Smooth muscle cell (in vitro differentiated cells): ENCODE data around the gene CAMSAP2. TPM values are rescaled to one million over a fixed set of nuclear protein-coding genes. Genes with fewer than 3 reads are reported as not detected.
A peak's percentile ranks its signal among the peaks of the same experiment; 100 is the strongest.

Source experiments
- DNase-seq: peaks from one replicate; lab custom pipeline; 2025; ENCODE audit not compliant: unreplicated experiment; lab: John Stamatoyannopoulos, UW
- H2AFZ ChIP-seq: fragments of 200-600 bp; sonication (generic); 2 replicates; pipeline ENCODE4 v1.6.0; 2016; ENCODE audit warnings: antibody characterized with exemption, low read depth, mild to moderate bottlenecking
- H3F3A ChIP-seq: fragments of 200-600 bp; sonication (generic); 2 replicates; pipeline ENCODE4 v1.6.0; 2017; ENCODE audit warnings: antibody characterized with exemption, low read depth
- H3K27ac ChIP-seq: fragments of 200-600 bp; sonication (generic); 2 replicates; pipeline ENCODE4 v1.5.1; 2016; ENCODE audit warnings: low read depth, mild to moderate bottlenecking
- H3K27me3 ChIP-seq: fragments of 200-600 bp; sonication (generic); 2 replicates; pipeline ENCODE4 v1.6.1; 2016; ENCODE audit warnings: low read depth, mild to moderate bottlenecking
- H3K36me3 ChIP-seq: fragments of 200-600 bp; sonication (generic); 2 replicates; pipeline ENCODE4 v1.5.1; 2016; ENCODE audit warnings: low read depth
- H3K4me1 ChIP-seq: fragments of 200-600 bp; sonication (generic); 2 replicates; pipeline ENCODE4 v1.5.1; 2016; ENCODE audit warnings: low read depth
- H3K4me2 ChIP-seq: fragments of 200-600 bp; sonication (generic); 2 replicates; pipeline ENCODE4 v1.6.0; 2016; ENCODE audit warnings: mild to moderate bottlenecking
- H3K4me3 ChIP-seq: fragments of 200-600 bp; sonication (generic); 2 replicates; pipeline ENCODE4 v1.5.1; 2016; ENCODE audit warnings: mild to moderate bottlenecking
- H3K79me2 ChIP-seq: fragments of 200-600 bp; sonication (generic); 2 replicates; pipeline ENCODE4 v1.6.0; 2016; ENCODE audit warnings: low read depth, mild to moderate bottlenecking
- H3K9ac ChIP-seq: fragments of 200-600 bp; sonication (generic); 2 replicates; pipeline ENCODE4 v1.6.0; 2016; ENCODE audit warnings: low read depth
- H3K9me3 ChIP-seq: fragments of 200-600 bp; sonication (generic); replicated peaks from 2 replicates; pipeline ENCODE4 v1.5.1; 2016; ENCODE audit warnings: low read depth
- H4K20me1 ChIP-seq: fragments of 200-600 bp; sonication (generic); 2 replicates; pipeline ENCODE4 v1.6.0; 2016; ENCODE audit warnings: low read depth
- WGBS: methylation state at CpG from one replicate; pipeline ENCODE4 v1.1.7; 2016; ENCODE audit warnings: low lambda C conversion rate; 5-methylcytosine and 5-hydroxymethylcytosine counted together
- polyA plus RNA-seq: library from polyadenylated mRNA; unstranded; fragments of >200 nt; fragmentation: Nextera tagmentation; extraction: Ambion mirVana; gene quantifications from 2 replicates; pipeline ENCODE4 v1.2.1, GENCODE V29; 2016
- total RNA-seq: library from RNA; depleted of rRNA; stranded (reverse); fragments of >200 nt; gene quantifications from 2 replicates; pipeline ENCODE4 v1.2.3, GENCODE V29; 2014
- TF ChIP-seq, protein P1 (sequence below): fragments of 200-600 bp; sonication (generic); IDR thresholded peaks from 2 replicates; pipeline ENCODE4 v1.5.1; 2017; ENCODE audit warnings: borderline replicate concordance, mild to moderate bottlenecking, antibody characterized with exemption; ENCODE audit not compliant: insufficient read depth, poor library complexity, severe bottlenecking

The CAMSAP2 gene
- total and polyA plus RNA-seq, 2 experiments from 2014 or later = 12.9 to 57.5 TPM

DNA sequence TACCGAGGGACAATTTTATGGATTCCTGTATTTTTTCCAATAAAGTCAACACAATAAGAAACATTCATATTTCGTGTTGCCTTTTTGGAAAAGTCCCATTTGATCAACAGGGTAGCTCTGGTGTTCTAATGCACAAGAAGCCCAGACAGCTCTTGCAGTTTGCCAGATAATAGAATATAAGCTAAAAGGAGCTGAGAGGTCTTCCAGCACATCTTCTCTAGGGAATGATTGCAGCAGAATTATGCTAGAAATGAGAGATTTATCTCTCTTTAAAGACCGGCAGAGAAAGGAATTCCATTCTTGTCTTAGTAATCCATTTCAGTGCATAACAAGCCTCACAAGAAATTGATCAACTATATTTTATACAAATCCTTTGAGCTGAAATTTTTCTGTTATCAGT, 44.0 kb upstream of the CAMSAP2 start:
- Histone ChIP-seq H3K27me3 (no peaks in the 10 kb centered on the region), H3K4me3 (no peak overlapping the region)

DNA sequence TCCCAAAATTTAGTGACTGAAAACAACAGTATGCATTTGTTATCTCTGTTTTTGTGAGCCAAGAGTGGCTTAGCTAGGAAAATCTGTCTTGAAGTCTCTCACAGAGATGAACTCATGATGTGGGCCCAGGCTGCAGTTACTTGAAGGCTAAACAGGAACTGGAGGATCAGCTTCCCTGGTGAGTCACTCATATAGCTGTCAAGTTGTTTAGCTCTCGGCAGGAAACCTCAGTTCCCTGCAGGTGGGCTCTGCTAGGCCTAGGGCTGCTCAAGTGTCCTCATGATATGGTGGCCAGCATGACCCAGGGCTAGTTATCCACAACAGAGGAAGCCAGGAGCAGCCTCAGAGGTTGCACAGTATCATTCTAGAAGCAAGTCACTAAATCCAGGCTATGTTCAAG, 38.8 kb upstream of the CAMSAP2 start:
- H3K27me3 ChIP-seq = no peaks in the 10 kb centered on the region
- peak overlapping the region; percentile 65 for H3K27ac ChIP-seq
- H3K9me3 ChIP-seq = no peaks in the 10 kb centered on the region
- no peak overlapping the region for H3K9ac ChIP-seq
- H3F3A ChIP-seq = peaks cover 9% of the 10 kb centered on the region
- H3K4me1 ChIP-seq = no peaks in the 10 kb centered on the region
- H4K20me1 ChIP-seq = no peaks in the 10 kb centered on the region
- no peaks in the 10 kb centered on the region for H3K79me2 ChIP-seq
- no peak overlapping the region for H2AFZ ChIP-seq
- H3K36me3 ChIP-seq = no peaks in the 10 kb centered on the region
- TF ChIP-seq, protein P1, sequence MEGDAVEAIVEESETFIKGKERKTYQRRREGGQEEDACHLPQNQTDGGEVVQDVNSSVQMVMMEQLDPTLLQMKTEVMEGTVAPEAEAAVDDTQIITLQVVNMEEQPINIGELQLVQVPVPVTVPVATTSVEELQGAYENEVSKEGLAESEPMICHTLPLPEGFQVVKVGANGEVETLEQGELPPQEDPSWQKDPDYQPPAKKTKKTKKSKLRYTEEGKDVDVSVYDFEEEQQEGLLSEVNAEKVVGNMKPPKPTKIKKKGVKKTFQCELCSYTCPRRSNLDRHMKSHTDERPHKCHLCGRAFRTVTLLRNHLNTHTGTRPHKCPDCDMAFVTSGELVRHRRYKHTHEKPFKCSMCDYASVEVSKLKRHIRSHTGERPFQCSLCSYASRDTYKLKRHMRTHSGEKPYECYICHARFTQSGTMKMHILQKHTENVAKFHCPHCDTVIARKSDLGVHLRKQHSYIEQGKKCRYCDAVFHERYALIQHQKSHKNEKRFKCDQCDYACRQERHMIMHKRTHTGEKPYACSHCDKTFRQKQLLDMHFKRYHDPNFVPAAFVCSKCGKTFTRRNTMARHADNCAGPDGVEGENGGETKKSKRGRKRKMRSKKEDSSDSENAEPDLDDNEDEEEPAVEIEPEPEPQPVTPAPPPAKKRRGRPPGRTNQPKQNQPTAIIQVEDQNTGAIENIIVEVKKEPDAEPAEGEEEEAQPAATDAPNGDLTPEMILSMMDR = no peak
- H3K4me3 ChIP-seq = no peak overlapping the region
- 0% methylated on average over 1 of the region's 1 CpG for WGBS
- H3K4me2 ChIP-seq = peak overlapping the region; percentile 55
- DNase-seq = no peak

More for the DNA sequence above, 44.0 kb upstream of the CAMSAP2 start:
- no peak for DNase-seq
- H3K9ac ChIP-seq = no peak overlapping the region
- H3K27ac ChIP-seq = no peak overlapping the region
- H3K4me1 ChIP-seq = peaks cover 7% of the 10 kb centered on the region
- H3K9me3 ChIP-seq = no peaks in the 10 kb centered on the region
- no peak overlapping the region for H3K4me2 ChIP-seq
- no peaks in the 10 kb centered on the region for H3K36me3 ChIP-seq
- WGBS = 74% methylated on average over 3 of the region's 3 CpGs
- peaks cover 6% of the 10 kb centered on the region for H3F3A ChIP-seq
- H3K79me2 ChIP-seq = no peaks in the 10 kb centered on the region
- H2AFZ ChIP-seq = peak overlapping the region; percentile 16
- TF ChIP-seq, protein P1 = no peak
- no peaks in the 10 kb centered on the region for H4K20me1 ChIP-seq

DNA sequence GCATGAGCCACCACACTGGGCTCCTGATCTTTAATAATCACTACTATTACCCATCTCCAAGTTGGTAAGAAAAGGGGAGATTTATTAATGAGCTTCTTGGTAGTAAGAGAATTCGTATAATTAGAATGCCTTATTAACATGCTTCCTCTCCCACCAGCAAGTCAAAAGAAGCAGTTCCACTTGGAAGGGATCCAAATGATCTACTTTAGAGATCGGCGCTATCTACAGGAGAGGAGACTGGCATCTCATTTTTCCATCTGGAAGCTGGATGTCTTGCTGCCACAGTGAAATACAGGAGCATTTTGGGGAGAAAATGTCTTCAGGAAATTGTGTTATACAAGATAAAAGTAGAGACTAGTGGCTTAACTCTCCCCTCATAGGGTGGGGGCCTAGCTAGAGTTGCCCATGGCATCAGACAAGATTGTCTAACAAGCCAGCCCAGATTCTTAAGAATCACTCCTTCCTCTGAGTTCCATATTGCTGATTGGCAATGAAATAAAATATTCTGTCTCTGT, 33.6 kb upstream of the CAMSAP2 start:
- H3K9ac ChIP-seq = no peak overlapping the region
- no peak for DNase-seq
- no peak overlapping the region for H2AFZ ChIP-seq
- H3K4me1 ChIP-seq = peaks cover 2% of the 10 kb centered on the region
- no peaks in the 10 kb centered on the region for H3K9me3 ChIP-seq
- no peak overlapping the region for H3K27ac ChIP-seq
- no peaks in the 10 kb centered on the region for H3K36me3 ChIP-seq
- no peaks in the 10 kb centered on the region for H3K79me2 ChIP-seq
- H3K4me3 ChIP-seq = no peak overlapping the region
- no peaks in the 10 kb centered on the region for H4K20me1 ChIP-seq
- TF ChIP-seq, protein P1 = no peak
- peaks cover under 1% of the 10 kb centered on the region for H3F3A ChIP-seq
- no peaks in the 10 kb centered on the region for H3K27me3 ChIP-seq
- 85% methylated on average over 3 of the region's 3 CpGs for WGBS
- no peak overlapping the region for H3K4me2 ChIP-seq

DNA sequence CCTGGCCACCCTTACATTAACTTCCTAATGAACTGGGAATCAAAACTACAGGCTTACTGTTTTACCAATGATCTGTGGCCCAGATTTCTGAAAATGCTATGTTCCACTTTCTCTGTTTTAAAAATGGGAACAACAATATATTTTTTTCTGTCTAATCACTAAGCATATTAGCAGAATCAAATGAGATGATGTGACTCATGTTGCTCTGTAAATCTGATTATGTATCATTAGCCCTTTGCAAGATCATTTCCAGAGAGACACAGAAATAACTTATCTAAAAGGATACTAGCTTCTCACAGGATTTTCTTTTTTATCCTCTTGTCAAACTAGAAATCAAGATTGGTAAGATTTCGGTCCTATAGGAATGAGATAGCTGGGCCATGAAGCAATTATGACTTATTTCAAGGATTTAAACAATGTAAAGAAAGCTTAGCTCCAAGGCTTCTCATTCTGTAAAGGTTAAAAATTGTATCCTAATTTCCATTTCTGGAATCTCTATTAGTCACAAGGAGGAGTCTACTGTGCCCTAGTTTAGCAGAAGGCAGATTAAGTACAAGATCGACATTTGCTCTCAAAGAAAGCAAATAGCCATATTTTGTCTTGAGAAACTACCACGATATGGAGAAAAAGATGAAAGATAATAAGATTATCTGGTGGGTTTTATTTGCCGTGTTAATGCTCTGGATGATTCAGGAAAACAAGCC, 32.4 kb upstream of the CAMSAP2 start:
- 58% methylated on average over 4 of the region's 4 CpGs for WGBS
- Histone ChIP-seq H3K79me2 (no peaks in the 10 kb centered on the region), H3K4me2 (no peak overlapping the region), H2AFZ (peak overlapping the region; percentile 22), H3F3A (no peaks in the 10 kb centered on the region), H3K4me3 (no peak overlapping the region), H3K36me3 (no peaks in the 10 kb centered on the region), H4K20me1 (no peaks in the 10 kb centered on the region), H3K27me3 (no peaks in the 10 kb centered on the region), H3K27ac (no peak overlapping the region), H3K4me1 (peaks cover 4% of the 10 kb centered on the region), H3K9ac (no peak overlapping the region), H3K9me3 (no peaks in the 10 kb centered on the region)
- DNase-seq = no peak
- TF ChIP-seq, protein P1 = no peak
